ENCODE results near the gene HS2ST1.

The HS2ST1 gene

GRCh38 chr1:87120779-87121178, 206.3 kb downstream of the HS2ST1 start:
- ChIA-PET POLR2A (no interaction called here), CTCF (interaction anchor here (0.6 kb wide), 1 partner anchor 23 kb away, joined by 3 read pairs; no protein-coding TSS in a partner anchor)
- TF ChIP-seq TARDBP (IDR thresholded peaks at IDR 0.05) (no peak), ZNF384 (IDR thresholded peaks at IDR 0.05) (no peak), ELF4 (IDR thresholded peaks at IDR 0.05) (no peak), FOXA1 (IDR thresholded peaks at IDR 0.05) (no peak), HDGF (IDR thresholded peaks at IDR 0.05; ENCODE audit: borderline replicate concordance) (no peak), FOXK2 (IDR thresholded peaks at IDR 0.05) (no peak), BHLHE40 (IDR thresholded peaks at IDR 0.05; ENCODE audit: borderline replicate concordance) (no peak), CTBP1 (IDR thresholded peaks at IDR 0.05; ENCODE audit: borderline replicate concordance) (no peak), SUZ12 (IDR thresholded peaks at IDR 0.05) (no peak), L3MBTL2 (conservative IDR thresholded peaks at IDR 0.05) (no peak)
- peak; percentile 59 for DNase-seq (ENCODE audit: extremely low spot score)

DNA sequence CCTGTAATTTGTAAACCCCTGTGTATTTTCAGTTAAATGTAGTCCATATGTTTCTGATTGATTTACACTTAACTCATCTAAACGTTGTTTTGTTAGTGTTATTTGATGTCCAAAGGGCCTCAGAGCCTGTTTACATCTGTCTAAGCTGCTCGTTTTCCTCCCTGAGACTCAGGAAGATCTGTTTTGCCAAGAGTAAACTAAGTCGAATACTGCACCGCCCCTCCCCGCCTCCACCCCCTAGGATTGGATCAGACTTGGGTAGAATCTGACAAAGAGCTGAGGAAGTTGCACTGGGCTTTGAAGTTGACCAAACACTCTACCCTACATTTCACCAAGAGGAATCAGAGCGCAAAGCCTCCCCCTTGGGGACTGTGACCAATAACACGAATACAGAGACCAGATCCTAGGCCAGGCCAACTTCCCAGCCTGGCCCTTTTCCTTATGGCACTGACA, 207.3 kb downstream of the HS2ST1 start:
- no peak for DNase-seq (ENCODE audit: extremely low spot score)
- ChIA-PET CTCF (interaction anchor here (0.6 kb wide), 1 partner anchor 25 kb away, joined by 3 read pairs; no protein-coding TSS in a partner anchor), POLR2A (no interaction called here)
- TF ChIP-seq FOXM1 (IDR thresholded peaks at IDR 0.05; ENCODE audit: borderline replicate concordance), result no peak
- TF ChIP-seq TARDBP (IDR thresholded peaks at IDR 0.05), result no peak
- no peak for TF ChIP-seq PKNOX1 (IDR thresholded peaks at IDR 0.05)
- TF ChIP-seq CTBP1 (IDR thresholded peaks at IDR 0.05; ENCODE audit: borderline replicate concordance), result no peak
- TF ChIP-seq BHLHE40 (IDR thresholded peaks at IDR 0.05; ENCODE audit: borderline replicate concordance), result no peak
- TF ChIP-seq ARNT (IDR thresholded peaks at IDR 0.05), result no peak
- no peak for TF ChIP-seq SUZ12 (IDR thresholded peaks at IDR 0.05)
- TF ChIP-seq HDGF (IDR thresholded peaks at IDR 0.05; ENCODE audit: borderline replicate concordance), result no peak
- no peak for TF ChIP-seq FOXK2 (IDR thresholded peaks at IDR 0.05)
- TF ChIP-seq SP1 (IDR thresholded peaks at IDR 0.05), result no peak
- TF ChIP-seq NFRKB (IDR thresholded peaks at IDR 0.05), result no peak
- TF ChIP-seq FOXA1 (IDR thresholded peaks at IDR 0.05), result no peak
- no peak for TF ChIP-seq LEF1 (IDR thresholded peaks at IDR 0.05; ENCODE audit: borderline replicate concordance)
- TF ChIP-seq ZNF384 (IDR thresholded peaks at IDR 0.05), result no peak
- no peak for TF ChIP-seq L3MBTL2 (conservative IDR thresholded peaks at IDR 0.05)
- TF ChIP-seq ELF4 (IDR thresholded peaks at IDR 0.05), result no peak

GRCh38 chr1:87122243-87122642, 207.8 kb downstream of the HS2ST1 start:
- ChIA-PET POLR2A (no interaction called here), CTCF (no interaction called here)
- no peak for DNase-seq (ENCODE audit: extremely low spot score)
- TF ChIP-seq L3MBTL2 (conservative IDR thresholded peaks at IDR 0.05) (no peak), HDGF (IDR thresholded peaks at IDR 0.05; ENCODE audit: borderline replicate concordance) (no peak), FOXK2 (IDR thresholded peaks at IDR 0.05) (no peak), SUZ12 (IDR thresholded peaks at IDR 0.05) (no peak)

- TF ChIP-seq PKNOX1 (IDR thresholded peaks at IDR 0.05) (no peak), ELF4 (IDR thresholded peaks at IDR 0.05) (no peak), ZNF384 (IDR thresholded peaks at IDR 0.05) (no peak), L3MBTL2 (conservative IDR thresholded peaks at IDR 0.05) (no peak), NFRKB (IDR thresholded peaks at IDR 0.05) (no peak), SUZ12 (IDR thresholded peaks at IDR 0.05) (no peak), FOXK2 (IDR thresholded peaks at IDR 0.05) (no peak), ARNT (IDR thresholded peaks at IDR 0.05) (no peak), FOXA1 (IDR thresholded peaks at IDR 0.05) (no peak), FOXM1 (IDR thresholded peaks at IDR 0.05; ENCODE audit: borderline replicate concordance) (no peak), TARDBP (IDR thresholded peaks at IDR 0.05) (no peak), HDGF (IDR thresholded peaks at IDR 0.05; ENCODE audit: borderline replicate concordance) (no peak), CTBP1 (IDR thresholded peaks at IDR 0.05; ENCODE audit: borderline replicate concordance) (no peak)
- ChIA-PET CTCF (no interaction called here), POLR2A (no interaction called here)
- no peak for DNase-seq (ENCODE audit: extremely low spot score)
These were observed 209.2 kb downstream of the HS2ST1 start for GRCh38 chr1:87123610-87124009.

DNA sequence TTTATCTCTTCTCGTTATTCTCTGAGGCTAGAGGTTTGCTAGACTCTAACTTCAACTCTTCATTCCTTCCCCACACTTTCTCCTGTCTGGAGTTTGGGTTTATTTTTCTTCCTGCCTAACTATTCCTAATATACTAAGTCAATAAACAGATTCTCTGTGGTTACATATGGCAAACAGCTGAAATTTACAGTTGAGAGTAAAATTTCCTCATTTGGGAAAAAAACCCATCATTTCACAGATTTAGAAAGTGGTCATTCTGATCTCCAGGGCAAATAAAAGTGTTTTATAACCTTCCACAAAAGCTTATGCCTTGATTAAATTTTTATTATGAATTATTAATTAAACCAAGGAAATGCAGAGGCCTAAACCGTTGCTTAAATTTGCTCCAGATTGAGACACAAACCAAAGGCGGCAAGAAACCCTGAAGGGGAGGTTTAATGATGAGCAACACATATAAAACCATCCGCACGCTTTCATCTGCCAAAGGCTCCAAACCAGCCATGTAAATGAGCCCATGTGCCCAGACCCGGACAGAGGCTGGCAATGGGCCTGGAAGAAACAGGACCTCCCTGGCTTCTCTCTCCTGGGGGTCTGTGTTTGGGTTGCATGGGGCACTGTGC, 212.6 kb downstream of the HS2ST1 start:
- TF ChIP-seq NFRKB (IDR thresholded peaks at IDR 0.05) (no peak), ELF4 (IDR thresholded peaks at IDR 0.05) (no peak), FOXK2 (IDR thresholded peaks at IDR 0.05) (no peak), LEF1 (IDR thresholded peaks at IDR 0.05; ENCODE audit: borderline replicate concordance) (no peak), CTBP1 (IDR thresholded peaks at IDR 0.05; ENCODE audit: borderline replicate concordance) (no peak), TARDBP (IDR thresholded peaks at IDR 0.05) (no peak), SP1 (IDR thresholded peaks at IDR 0.05) (no peak), SUZ12 (IDR thresholded peaks at IDR 0.05) (no peak), ZNF384 (IDR thresholded peaks at IDR 0.05) (no peak), FOXM1 (IDR thresholded peaks at IDR 0.05; ENCODE audit: borderline replicate concordance) (no peak)
- ChIA-PET POLR2A (no interaction called here), CTCF (no interaction called here)
- no peak for DNase-seq (ENCODE audit: extremely low spot score)

DNA sequence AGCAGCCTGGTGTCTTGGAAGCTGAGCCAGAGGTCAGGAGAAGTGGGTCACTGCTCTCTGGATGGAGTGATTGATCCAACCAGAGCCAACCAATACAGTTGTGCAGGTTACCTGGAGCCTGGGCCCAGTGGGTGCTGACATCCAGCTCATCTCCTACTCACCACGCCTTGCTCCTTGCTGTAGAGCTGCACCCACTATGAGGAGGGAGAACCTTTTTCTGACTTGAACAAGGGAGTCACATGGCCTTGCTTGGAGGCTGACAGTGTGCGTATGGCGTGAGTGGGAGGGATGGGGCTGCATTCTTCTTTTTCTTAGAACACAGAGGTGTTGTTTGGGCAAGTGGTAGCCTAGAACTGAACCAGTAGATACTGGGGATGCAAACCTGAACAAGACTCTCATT, 213.1 kb downstream of the HS2ST1 start:
- TF ChIP-seq L3MBTL2 (conservative IDR thresholded peaks at IDR 0.05) (no peak), HDGF (IDR thresholded peaks at IDR 0.05; ENCODE audit: borderline replicate concordance) (no peak), BHLHE40 (IDR thresholded peaks at IDR 0.05; ENCODE audit: borderline replicate concordance) (no peak), SP1 (IDR thresholded peaks at IDR 0.05) (no peak)
- CTCF ChIA-PET, result interaction anchor here (0.6 kb wide), 1 partner anchor 830 kb away, joined by 3 read pairs; no protein-coding TSS in a partner anchor
- no peak for DNase-seq (ENCODE audit: extremely low spot score)
- POLR2A ChIA-PET, result no interaction called here

- POLR2A ChIA-PET, result no interaction called here
- DNase-seq (ENCODE audit: extremely low spot score), result no peak
- CTCF ChIA-PET, result no interaction called here
- no peak for TF ChIP-seq PKNOX1 (IDR thresholded peaks at IDR 0.05)
- TF ChIP-seq SUZ12 (IDR thresholded peaks at IDR 0.05), result no peak
- no peak for TF ChIP-seq TARDBP (IDR thresholded peaks at IDR 0.05)
- TF ChIP-seq NFRKB (IDR thresholded peaks at IDR 0.05), result no peak
- TF ChIP-seq L3MBTL2 (conservative IDR thresholded peaks at IDR 0.05), result no peak
- no peak for TF ChIP-seq FOXM1 (IDR thresholded peaks at IDR 0.05; ENCODE audit: borderline replicate concordance)
- no peak for TF ChIP-seq FOXA1 (IDR thresholded peaks at IDR 0.05)
- no peak for TF ChIP-seq FOXK2 (IDR thresholded peaks at IDR 0.05)
- TF ChIP-seq ARNT (IDR thresholded peaks at IDR 0.05), result no peak
These were observed 214.6 kb downstream of the HS2ST1 start for GRCh38 chr1:87129038-87129437.
